Adrenal gland (tissue), 12 donors: ENCODE data around the gene RBM8A. TPM values are rescaled to one million over a fixed set of nuclear protein-coding genes. Genes with fewer than 3 reads are reported as not detected.
"Not testable (repeated sequence)": the region's sequence is repeated elsewhere in the genome, so short reads cannot be mapped to it uniquely, and the experiment has no call there.

ENCODE experiments used
- DNase-seq, 7 donors: peaks; one replicate each; pipeline ENCODE4 v3.0.0-alpha.2; 2019 to 2020
- H3K27ac ChIP-seq, 5 donors: fragments of 200-600 bp; sonication (generic) in 4 of 5; 1 replicate in 3 of 5; 2 replicates in 2 of 5; pipeline versions ENCODE4 v1.5.1 to v1.8.0; 2016 to 2020; ENCODE audit warnings: mild to moderate bottlenecking in 1 of 5
- H3K27me3 ChIP-seq: fragments of 200-600 bp; 2 replicates; pipeline ENCODE4 v1.8.0; 2021
- H3K36me3 ChIP-seq, 2 donors: fragments of 200-600 bp; replicated peaks in 1 of 2; 1 replicate in 1 of 2; 2 replicates in 1 of 2; pipeline versions ENCODE4 v1.5.1 to v1.8.0; 2018 to 2022
- H3K4me1 ChIP-seq, 2 donors: fragments of 200-600 bp; replicated peaks in 1 of 2; 1 replicate in 1 of 2; 2 replicates in 1 of 2; pipeline versions ENCODE4 v1.5.1 to v1.8.0; 2018 to 2021
- H3K4me3 ChIP-seq, 4 donors: fragments of 200-600 bp; sonication (generic) in 3 of 4; one replicate each; pipeline ENCODE4 v1.5.1; 2016 to 2018
- H3K9me3 ChIP-seq, 3 donors: fragments of 200-600 bp; sonication (generic) in 1 of 3; replicated peaks in 1 of 3; 1 replicate in 2 of 3; 2 replicates in 1 of 3; pipeline versions ENCODE4 v1.5.1 to v1.8.0; 2016 to 2021
- POLR2A ChIP-seq, 2 donors: fragments of 450-650 bp; IDR thresholded peaks; one replicate each; pipeline ENCODE4 v1.6.1; 2017; ENCODE audit warnings: antibody characterized with exemption in 2 of 2, mild to moderate bottlenecking in 2 of 2, moderate library complexity in 1 of 2
- WGBS, 4 donors: extraction: QIAGEN DNeasy Blood & Tissue Kit in 2 of 4; methylation state at CpG; one replicate each; pipeline versions ENCODE4 v1.1.5 to v1.1.7; 2013 to 2017; 5-methylcytosine and 5-hydroxymethylcytosine counted together
- intact Hi-C, 2 donors: fragments of 100-400 bp; cut with DNase I; formaldehyde crosslinking; loops; one replicate each; pipeline versions ENCODE4 v1.14.1 to v1.15.0; 2022 to 2023
- polyA plus RNA-seq, 3 donors: library from polyadenylated mRNA; stranded (reverse); fragments of 200-250 nt in 2 of 3; fragments of 350-450 nt in 1 of 3; fragmentation: Illumina TruSeq in 1 of 3; extraction: RNeasy Lipid Tissue Mini Kit (QIAGEN cat#74804) in 1 of 3; gene quantifications; one replicate each; pipeline ENCODE4 v1.2.3, GENCODE V29; 2013 to 2014
- total RNA-seq, 9 donors: library from RNA; depleted of rRNA in 4 of 9; stranded (reverse); fragments of >200 nt in 4 of 9; fragments of 120-200 nt in 1 of 9; fragmentation: NEBNext Ultra II Directional in 1 of 9; extraction: Animal tissue kit (Norgen Biotek cat#: 25700) in 1 of 9; gene quantifications; one replicate each; pipeline versions ENCODE4 v1.1.0 to v1.2.4, GENCODE V29; 2013 to 2023
- TF ChIP-seq, protein P1 (sequence below), 6 experiments: fragments of 450-650 bp in 4 of 6; fragments of 200-600 bp in 2 of 6; sonication (generic) in 1 of 6; IDR thresholded peaks; 1 replicate in 5 of 6; 2 replicates in 1 of 6; pipeline versions ENCODE4 v1.5.1 to v1.8.0; 2016 to 2021; ENCODE audit warnings: antibody characterized with exemption in 6 of 6, mild to moderate bottlenecking in 2 of 6, moderate library complexity in 1 of 6
- donor health status: healthy with polysubstance abuse.
- donor health status: Bipolar disorder and iron deficiency.
- donor health status: DM: yes; HTN: yes; CAD: no.
- donor health status: DM: no; HTN: no; CAD: no.
- donor health status: DM: no; HTN: no; CAD: no.
- donor health status: DM: yes; HTN: yes; CAD: no.

Gene RBM8A
- total and polyA plus RNA-seq, 12 donors, result 61.5 to 223 (median 111) TPM

- H3K4me3 ChIP-seq, result peak overlapping the region; percentile 56 to 96 (median 84)
- intact Hi-C loops, result no loop called here
- H3K36me3 ChIP-seq, result peaks cover 0 to 26% of the 10 kb centered on the region in 2 donors
- peak overlapping the region; percentile 89 to 96 (median 91) for H3K27ac ChIP-seq
- DNase-seq, result peak in 1 of 7 donors; percentile 27
- H3K9me3 ChIP-seq, result no peaks in the 10 kb centered on the region
- 5 to 7% (median 6%) methylated on average over 19 of the region's 19 CpGs for WGBS, 4 donors
- peaks cover 8 to 23% of the 10 kb centered on the region in 2 donors for H3K4me1 ChIP-seq
- TF ChIP-seq, protein P1, sequence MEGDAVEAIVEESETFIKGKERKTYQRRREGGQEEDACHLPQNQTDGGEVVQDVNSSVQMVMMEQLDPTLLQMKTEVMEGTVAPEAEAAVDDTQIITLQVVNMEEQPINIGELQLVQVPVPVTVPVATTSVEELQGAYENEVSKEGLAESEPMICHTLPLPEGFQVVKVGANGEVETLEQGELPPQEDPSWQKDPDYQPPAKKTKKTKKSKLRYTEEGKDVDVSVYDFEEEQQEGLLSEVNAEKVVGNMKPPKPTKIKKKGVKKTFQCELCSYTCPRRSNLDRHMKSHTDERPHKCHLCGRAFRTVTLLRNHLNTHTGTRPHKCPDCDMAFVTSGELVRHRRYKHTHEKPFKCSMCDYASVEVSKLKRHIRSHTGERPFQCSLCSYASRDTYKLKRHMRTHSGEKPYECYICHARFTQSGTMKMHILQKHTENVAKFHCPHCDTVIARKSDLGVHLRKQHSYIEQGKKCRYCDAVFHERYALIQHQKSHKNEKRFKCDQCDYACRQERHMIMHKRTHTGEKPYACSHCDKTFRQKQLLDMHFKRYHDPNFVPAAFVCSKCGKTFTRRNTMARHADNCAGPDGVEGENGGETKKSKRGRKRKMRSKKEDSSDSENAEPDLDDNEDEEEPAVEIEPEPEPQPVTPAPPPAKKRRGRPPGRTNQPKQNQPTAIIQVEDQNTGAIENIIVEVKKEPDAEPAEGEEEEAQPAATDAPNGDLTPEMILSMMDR (IDR thresholded peaks at IDR 0.05), result no peak
- TF ChIP-seq POLR2A (IDR thresholded peaks at IDR 0.05), result no peak
- no peaks in the 10 kb centered on the region for H3K27me3 ChIP-seq
These were observed 610 bp downstream of the RBM8A start for GRCh38 chr1:145926686-145927062.

GRCh38 chr1:145922266-145922665, 5.0 kb downstream of the RBM8A start:
- no peak for DNase-seq
- Histone ChIP-seq H3K9me3 (no peaks in the 10 kb centered on the region), H3K4me3 (no peak overlapping the region), H3K27me3 (no peaks in the 10 kb centered on the region), H3K4me1 (peaks cover 16 to 43% of the 10 kb centered on the region in 2 donors), H3K36me3 (peaks cover 0 to 18% of the 10 kb centered on the region in 2 donors), H3K27ac (no peak overlapping the region)
- WGBS, 4 donors, result 78 to 89% (median 84%) methylated on average over 2 of the region's 2 CpGs
- TF ChIP-seq, protein P1 (IDR thresholded peaks at IDR 0.05), result no peak
- no peak for TF ChIP-seq POLR2A (IDR thresholded peaks at IDR 0.05)
- intact Hi-C loops, result no loop called here

DNA sequence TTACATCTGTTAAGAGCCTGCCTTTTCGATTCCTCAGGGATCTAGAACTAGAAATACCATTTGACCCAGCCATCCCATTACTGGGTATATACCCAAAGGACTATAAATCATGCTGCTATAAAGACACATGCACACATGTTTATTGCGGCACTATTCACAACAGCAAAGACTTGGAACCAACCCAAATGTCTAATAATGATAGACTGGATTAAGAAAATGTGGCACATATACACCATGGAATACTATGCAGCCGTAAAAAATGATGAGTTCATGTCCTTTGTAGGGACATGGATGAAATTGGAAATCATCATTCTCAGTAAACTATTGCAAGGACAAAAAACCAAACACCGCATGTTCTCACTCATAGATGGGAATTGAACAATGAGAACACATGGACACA, 7.0 kb downstream of the RBM8A start:
- 92 to 99% (median 98%) methylated on average over 2 of the region's 4 CpGs for WGBS, 4 donors
- intact Hi-C loops, DNase-seq, H3K27ac ChIP-seq, H3K27me3 ChIP-seq, H3K9me3 ChIP-seq, H3K4me3 ChIP-seq: not testable (repeated sequence)
- Histone ChIP-seq H3K36me3 (peaks cover 0 to 24% of the 10 kb centered on the region in 2 donors), H3K4me1 (peaks cover 8 to 41% of the 10 kb centered on the region in 2 donors)

- Histone ChIP-seq H3K4me1 (peaks cover 8 to 41% of the 10 kb centered on the region in 2 donors), H3K9me3 (no peaks in the 10 kb centered on the region), H3K27ac (peak overlapping the region; percentile 37 to 89 (median 77)), H3K27me3 (no peaks in the 10 kb centered on the region), H3K4me3 (peak overlapping the region in 3 of 4 donors; percentile 2 to 85 (median 68)), H3K36me3 (peaks cover 0 to 28% of the 10 kb centered on the region in 2 donors)
- intact Hi-C loops, result loop anchor here (5.0 kb wide), 2 partner anchors 48 to 88 kb away; no protein-coding TSS in a partner anchor
- TF ChIP-seq, protein P1 (IDR thresholded peaks at IDR 0.05), result peak in 3 of 6 experiments; percentile 11 to 26 (median 16)
- TF ChIP-seq POLR2A (IDR thresholded peaks at IDR 0.05), result peak in 1 of 2 donors; percentile 32
- 1 to 6% (median 3%) methylated on average over 11 to 33 of the region's 33 CpGs for WGBS, 4 donors
- DNase-seq, result peak; percentile 69 to 88 (median 78)
These were observed 8.0 kb downstream of the RBM8A start for GRCh38 chr1:145918992-145919939.
